Measurements from ENCODE around the gene S1PR3.

Gene S1PR3

GRCh38 chr9:88992556-88992955 lies 1.3 kb downstream of the S1PR3 start:
- DNase-seq (ENCODE audit: low read depth, low spot score): no peak

- no peak for DNase-seq (ENCODE audit: low read depth, low spot score)
Measured at GRCh38 chr9:88993327-88993726, 2.1 kb downstream of the S1PR3 start.

GRCh38 chr9:88993871-88994460 lies 2.7 kb downstream of the S1PR3 start:
- no peak for DNase-seq (ENCODE audit: low read depth, low spot score)

- no peak for DNase-seq (ENCODE audit: low read depth, low spot score)
Measured at GRCh38 chr9:88994469-88995199, 3.4 kb downstream of the S1PR3 start.

- DNase-seq (ENCODE audit: low read depth, low spot score): no peak
Measured at GRCh38 chr9:88995200-88995577, 3.9 kb downstream of the S1PR3 start.

GRCh38 chr9:88995627-88996026 lies 4.4 kb downstream of the S1PR3 start:
- no peak for DNase-seq (ENCODE audit: low read depth, low spot score)

GRCh38 chr9:88996046-88996920 lies 5.0 kb downstream of the S1PR3 start:
- no peak for DNase-seq (ENCODE audit: low read depth, low spot score)

- DNase-seq (ENCODE audit: low read depth, low spot score): no peak
Measured at GRCh38 chr9:88996921-88997235, 5.6 kb downstream of the S1PR3 start.

GRCh38 chr9:88997646-88998045 lies 6.4 kb downstream of the S1PR3 start:
- DNase-seq (ENCODE audit: low read depth, low spot score): no peak

GRCh38 chr9:88998503-88998902 lies 7.2 kb downstream of the S1PR3 start:
- DNase-seq (ENCODE audit: low read depth, low spot score): no peak

- no peak for DNase-seq (ENCODE audit: low read depth, low spot score)
Measured at GRCh38 chr9:88998911-88999310, 7.6 kb downstream of the S1PR3 start.

- DNase-seq (ENCODE audit: low read depth, low spot score): no peak
Measured at GRCh38 chr9:89000371-89000781, 9.1 kb downstream of the S1PR3 start.

GRCh38 chr9:89000973-89001916 lies 10.0 kb downstream of the S1PR3 start:
- peak; percentile 54 for DNase-seq (ENCODE audit: low read depth, low spot score)

- no peak for DNase-seq (ENCODE audit: low read depth, low spot score)
Measured at GRCh38 chr9:89001917-89002540, 10.8 kb downstream of the S1PR3 start.

GRCh38 chr9:89002987-89003386 lies 11.7 kb downstream of the S1PR3 start:
- no peak for DNase-seq (ENCODE audit: low read depth, low spot score)

GRCh38 chr9:89005323-89005722 lies 14.1 kb downstream of the S1PR3 start:
- no peak for DNase-seq (ENCODE audit: low read depth, low spot score)

GRCh38 chr9:89006267-89006666 lies 15.0 kb downstream of the S1PR3 start:
- no peak for DNase-seq (ENCODE audit: low read depth, low spot score)

- no peak for DNase-seq (ENCODE audit: low read depth, low spot score)
Measured at GRCh38 chr9:89006996-89007967, 16.0 kb downstream of the S1PR3 start.

- no peak for DNase-seq (ENCODE audit: low read depth, low spot score)
Measured at GRCh38 chr9:89008055-89008743, 16.9 kb downstream of the S1PR3 start.
